Keratinocyte (primary cell): Measurements from ENCODE around the gene TIE1. TPM values are rescaled to one million over a fixed set of nuclear protein-coding genes. Genes with fewer than 3 reads are reported as not detected.

Source experiments
- DNase-seq: peaks from one replicate; pipeline ENCODE4 v3.0.0-alpha.2; 2011; ENCODE audit warnings: low read depth, missing footprints, low spot score
- FAIRE-seq: peaks from 2 replicates; lab custom pipeline; 2011; peaks lifted over from hg19 to GRCh38; lab: Jason Lieb, UNC
- H2AFZ ChIP-seq: 2 replicates; pipeline ENCODE4 v1.6.0; 2012; ENCODE audit warnings: low read length, control low read depth, inconsistent platforms; ENCODE audit not compliant: control insufficient read depth
- H3K27ac ChIP-seq: 2 replicates; pipeline ENCODE4 v1.5.1; 2011; ENCODE audit warnings: low read length; ENCODE audit not compliant: control insufficient read depth, insufficient read depth
- H3K27me3 ChIP-seq: 3 replicates; pipeline ENCODE4 v1.6.0; 2011; ENCODE audit warnings: low read length; ENCODE audit not compliant: control insufficient read depth, insufficient read depth; ENCODE audit errors: extremely low read depth
- H3K36me3 ChIP-seq, 2 experiments: 2 replicates in 1 of 2; 3 replicates in 1 of 2; pipeline ENCODE4 v1.5.1; 2011; ENCODE audit warnings: low read length in 2 of 2, mild to moderate bottlenecking in 1 of 2; ENCODE audit not compliant: control insufficient read depth in 2 of 2, insufficient read depth in 2 of 2; ENCODE audit errors: extremely low read depth in 1 of 2
- H3K4me1 ChIP-seq: 3 replicates; pipeline ENCODE4 v1.5.1; 2011; ENCODE audit warnings: low read length; ENCODE audit not compliant: control insufficient read depth, insufficient read depth; ENCODE audit errors: extremely low read depth
- H3K4me2 ChIP-seq: 3 replicates; pipeline ENCODE4 v1.6.0; 2011; ENCODE audit warnings: low read depth, low read length; ENCODE audit not compliant: control insufficient read depth, insufficient read depth; ENCODE audit errors: extremely low read depth
- H3K4me3 ChIP-seq, 3 experiments: fragments of 200-600 bp in 1 of 3; sonication (generic) in 1 of 3; 2 replicates in 2 of 3; 3 replicates in 1 of 3; pipeline ENCODE4 v1.5.1; 2011 to 2016; ENCODE audit warnings: low read length in 3 of 3, mild to moderate bottlenecking in 3 of 3, control low read depth in 2 of 3, inconsistent platforms in 1 of 3, low read depth in 1 of 3, mixed read lengths in 1 of 3, mixed run types in 1 of 3, moderate library complexity in 1 of 3; ENCODE audit not compliant: control insufficient read depth in 2 of 3, insufficient read depth in 2 of 3; ENCODE audit errors: extremely low read depth in 1 of 3
- H3K79me2 ChIP-seq: 2 replicates; pipeline ENCODE4 v1.6.0; 2012; ENCODE audit warnings: low read length; ENCODE audit not compliant: control insufficient read depth, insufficient read depth
- H3K9ac ChIP-seq: 3 replicates; pipeline ENCODE4 v1.6.0; 2011; ENCODE audit warnings: low read length; ENCODE audit not compliant: control insufficient read depth, insufficient read depth; ENCODE audit errors: extremely low read depth
- H3K9me1 ChIP-seq: 3 replicates; pipeline ENCODE4 v1.6.0; 2011; ENCODE audit warnings: low read length; ENCODE audit not compliant: control insufficient read depth, insufficient read depth; ENCODE audit errors: extremely low read depth
- H3K9me3 ChIP-seq: 2 replicates; pipeline ENCODE4 v1.5.1; 2012; ENCODE audit warnings: low read depth, low read length; ENCODE audit not compliant: control insufficient read depth
- H4K20me1 ChIP-seq: 3 replicates; pipeline ENCODE4 v1.6.0; 2011; ENCODE audit warnings: low read length; ENCODE audit not compliant: control insufficient read depth, insufficient read depth; ENCODE audit errors: extremely low read depth
- EZH2 ChIP-seq: IDR thresholded peaks from one replicate; pipeline ENCODE4 v1.6.1; 2012; ENCODE audit warnings: inconsistent platforms, mild to moderate bottlenecking, low read length, moderate library complexity
- dilution Hi-C: fragments of 300-500 bp; cut with MboI; formaldehyde crosslinking; loops from one replicate; pipeline ENCODE4 v1.7.0; 2020; ENCODE audit warnings: low sequenced_read_pairs; ENCODE audit not compliant: extremely low pct_ligation_motif_present
- polyA plus RNA-seq, 5 experiments: library from polyadenylated mRNA; depleted of rRNA in 3 of 5; stranded (reverse) in 3 of 5; stranded (forward) in 1 of 5; unstranded in 1 of 5; fragments of >200 nt; gene quantifications; 1 replicate in 1 of 5; 2 replicates in 3 of 5; 3 replicates in 1 of 5; pipeline versions ENCODE4 v1.2.1 to v1.2.3, GENCODE V29; 2011 to 2012; ENCODE audit warnings: missing spikeins in 2 of 5, low read depth in 1 of 5, low replicate concordance in 1 of 5
- TF ChIP-seq, protein P1 (sequence below), 3 experiments: IDR thresholded peaks in 1 of 3; conservative IDR thresholded peaks in 1 of 3; optimal IDR thresholded peaks in 1 of 3; 2 replicates in 2 of 3; 3 replicates in 1 of 3; pipeline versions ENCODE3 to v1.5.1; 2011; ENCODE audit warnings: low read length in 3 of 3, mild to moderate bottlenecking in 3 of 3, moderate library complexity in 2 of 3, control low read depth in 1 of 3, inconsistent platforms in 1 of 3; ENCODE audit not compliant: insufficient read depth in 2 of 3; ENCODE audit errors: extremely low read depth in 1 of 3

Gene TIE1
- polyA plus RNA-seq, 1 donor (not counting 4 experiments of a cell fraction or from before 2014, with no cell fraction given), result not detected

DNA sequence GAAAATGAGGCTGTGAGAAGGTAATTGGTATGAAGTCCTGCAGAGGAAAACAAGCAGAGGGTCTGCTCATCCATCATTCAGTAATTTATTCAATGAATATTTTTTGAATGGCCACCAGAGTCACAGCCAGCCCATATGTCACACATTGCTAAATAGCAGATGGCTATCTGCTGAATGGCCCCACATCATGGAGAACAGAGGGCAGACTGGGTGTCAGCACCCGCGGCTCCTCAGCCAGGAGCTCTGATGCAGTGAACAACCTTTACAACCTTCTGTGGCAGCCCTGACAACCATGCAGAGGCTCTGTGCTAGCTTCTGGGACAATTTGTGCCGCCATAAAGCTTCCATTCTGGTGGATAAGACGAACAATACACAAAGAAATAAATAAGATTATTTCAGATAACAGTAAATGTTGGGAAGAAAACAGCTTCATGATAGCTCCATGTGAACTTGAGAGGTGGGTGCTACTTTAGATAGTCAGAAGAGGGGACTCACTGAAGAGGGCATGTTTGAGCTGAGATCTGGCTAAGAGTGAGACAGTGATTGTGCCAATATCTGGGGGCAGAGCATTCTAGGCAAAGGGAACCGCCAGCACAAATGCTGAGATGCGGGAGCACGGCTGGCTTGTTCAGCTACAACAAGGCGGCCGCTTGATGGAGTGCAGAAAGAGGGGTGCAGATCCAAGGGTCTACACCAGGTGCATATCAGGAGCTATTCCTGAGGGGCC is 12.6 kb upstream of the TIE1 start:
- no peak overlapping the region for H3K4me3 ChIP-seq
- DNase-seq (no peak), FAIRE-seq (no peak)
- TF ChIP-seq EZH2, result no peak
- TF ChIP-seq, protein P1, sequence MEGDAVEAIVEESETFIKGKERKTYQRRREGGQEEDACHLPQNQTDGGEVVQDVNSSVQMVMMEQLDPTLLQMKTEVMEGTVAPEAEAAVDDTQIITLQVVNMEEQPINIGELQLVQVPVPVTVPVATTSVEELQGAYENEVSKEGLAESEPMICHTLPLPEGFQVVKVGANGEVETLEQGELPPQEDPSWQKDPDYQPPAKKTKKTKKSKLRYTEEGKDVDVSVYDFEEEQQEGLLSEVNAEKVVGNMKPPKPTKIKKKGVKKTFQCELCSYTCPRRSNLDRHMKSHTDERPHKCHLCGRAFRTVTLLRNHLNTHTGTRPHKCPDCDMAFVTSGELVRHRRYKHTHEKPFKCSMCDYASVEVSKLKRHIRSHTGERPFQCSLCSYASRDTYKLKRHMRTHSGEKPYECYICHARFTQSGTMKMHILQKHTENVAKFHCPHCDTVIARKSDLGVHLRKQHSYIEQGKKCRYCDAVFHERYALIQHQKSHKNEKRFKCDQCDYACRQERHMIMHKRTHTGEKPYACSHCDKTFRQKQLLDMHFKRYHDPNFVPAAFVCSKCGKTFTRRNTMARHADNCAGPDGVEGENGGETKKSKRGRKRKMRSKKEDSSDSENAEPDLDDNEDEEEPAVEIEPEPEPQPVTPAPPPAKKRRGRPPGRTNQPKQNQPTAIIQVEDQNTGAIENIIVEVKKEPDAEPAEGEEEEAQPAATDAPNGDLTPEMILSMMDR (optimal IDR thresholded peaks at IDR 0.05 in 1 of 3, IDR thresholded peaks at IDR 0.05 in 1 of 3, conservative IDR thresholded peaks at IDR 0.05 in 1 of 3; ENCODE audit: extremely low read depth in 1 of 3, insufficient read depth in 2 of 3, low read length in 3 of 3), result no peak
- no peaks in the 10 kb centered on the region for H3K27me3 ChIP-seq
- no peaks in the 10 kb centered on the region for H4K20me1 ChIP-seq
- no peaks in the 10 kb centered on the region for H3K36me3 ChIP-seq
- peaks cover 11% of the 10 kb centered on the region for H3K4me1 ChIP-seq
- H3K79me2 ChIP-seq, result no peaks in the 10 kb centered on the region
- H3K9me3 ChIP-seq, result no peaks in the 10 kb centered on the region
- dilution Hi-C loops, result no loop called here
- H2AFZ ChIP-seq, result no peak overlapping the region
- no peak overlapping the region for H3K4me2 ChIP-seq
- no peaks in the 10 kb centered on the region for H3K9me1 ChIP-seq
- H3K9ac ChIP-seq, result no peak overlapping the region
- no peak overlapping the region for H3K27ac ChIP-seq

DNA sequence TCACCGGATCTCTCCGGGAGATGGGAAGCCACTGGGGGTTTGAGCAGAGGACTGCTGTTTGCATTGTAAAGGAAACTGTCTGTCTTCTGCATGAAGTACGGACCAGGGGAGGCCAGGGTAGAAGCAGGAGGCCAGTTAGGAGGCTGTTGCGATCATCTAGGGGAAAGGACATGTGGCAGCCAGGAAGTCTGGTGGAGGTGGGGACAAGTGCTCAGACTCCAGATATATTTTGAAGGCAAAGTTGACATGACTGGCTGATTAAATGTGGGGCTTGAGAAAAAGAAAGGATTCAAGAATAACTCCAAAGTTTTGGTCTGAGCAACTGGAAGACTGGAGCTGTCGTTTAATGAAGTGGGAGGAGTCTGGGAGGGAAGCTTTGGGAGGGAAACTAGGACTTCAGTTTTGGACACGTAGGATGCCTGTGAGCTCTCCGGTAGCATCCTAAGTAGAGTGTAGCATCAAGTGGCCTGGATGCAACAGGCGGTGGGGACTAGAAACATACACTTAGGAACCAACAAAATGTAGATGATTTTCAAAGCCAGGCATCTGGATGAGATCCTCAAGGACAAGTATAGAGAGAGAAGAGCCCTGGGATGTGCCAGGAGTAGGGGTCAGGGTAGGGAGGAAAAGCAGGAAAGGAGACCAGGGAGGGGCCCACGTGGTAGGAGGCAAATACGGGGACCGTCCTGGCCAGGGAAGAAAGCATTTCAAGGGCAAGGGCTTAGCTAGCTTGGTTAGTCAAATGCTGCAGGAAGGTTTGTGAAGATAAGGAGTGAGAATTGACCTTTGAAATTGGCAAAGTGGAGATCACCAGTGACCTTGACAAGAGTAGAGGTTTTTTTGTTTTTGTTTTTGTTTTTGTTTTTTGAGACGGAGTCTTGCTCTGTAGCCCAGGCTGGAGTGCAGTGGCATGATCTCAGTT is 11.7 kb upstream of the TIE1 start:
- no peak overlapping the region for H3K27ac ChIP-seq
- no peak overlapping the region for H3K4me2 ChIP-seq
- TF ChIP-seq, protein P1 (optimal IDR thresholded peaks at IDR 0.05 in 1 of 3, IDR thresholded peaks at IDR 0.05 in 1 of 3, conservative IDR thresholded peaks at IDR 0.05 in 1 of 3; ENCODE audit: extremely low read depth in 1 of 3, insufficient read depth in 2 of 3, low read length in 3 of 3), result no peak
- no peak for TF ChIP-seq EZH2
- no peaks in the 10 kb centered on the region for H3K36me3 ChIP-seq
- dilution Hi-C loops, result no loop called here
- no peak overlapping the region for H3K4me3 ChIP-seq
- FAIRE-seq, result no peak
- H2AFZ ChIP-seq, result no peak overlapping the region
- H3K27me3 ChIP-seq, result no peaks in the 10 kb centered on the region
- no peak for DNase-seq
- peaks cover 13% of the 10 kb centered on the region for H3K4me1 ChIP-seq
- no peaks in the 10 kb centered on the region for H4K20me1 ChIP-seq
- H3K79me2 ChIP-seq, result no peaks in the 10 kb centered on the region
- H3K9ac ChIP-seq, result no peak overlapping the region
- no peaks in the 10 kb centered on the region for H3K9me1 ChIP-seq
- no peaks in the 10 kb centered on the region for H3K9me3 ChIP-seq
